A549 (cell line): ENCODE results near the gene PSG4.
"Not testable (repeated sequence)": the region's sequence is repeated elsewhere in the genome, so short reads cannot be mapped to it uniquely, and the experiment has no call there.

Source experiments
- RAD21 ChIP-seq, 2 experiments: fragments of >200 bp in 1 of 2; sonication (Bioruptor Twin) in 1 of 2; formaldehyde crosslinking in 1 of 2; IDR thresholded peaks in 1 of 2; conservative IDR thresholded peaks in 1 of 2; 2 replicates in 1 of 2; 3 replicates in 1 of 2; pipeline ENCODE4 v1.6.1; 2012 to 2018; ENCODE audit warnings: inconsistent platforms in 1 of 2
- TF ChIP-seq, protein P1 (sequence below): fragments of >200 bp; sonication (Bioruptor Twin); formaldehyde crosslinking; IDR thresholded peaks from 3 replicates; pipeline ENCODE4 v1.5.1; 2016

DNA sequence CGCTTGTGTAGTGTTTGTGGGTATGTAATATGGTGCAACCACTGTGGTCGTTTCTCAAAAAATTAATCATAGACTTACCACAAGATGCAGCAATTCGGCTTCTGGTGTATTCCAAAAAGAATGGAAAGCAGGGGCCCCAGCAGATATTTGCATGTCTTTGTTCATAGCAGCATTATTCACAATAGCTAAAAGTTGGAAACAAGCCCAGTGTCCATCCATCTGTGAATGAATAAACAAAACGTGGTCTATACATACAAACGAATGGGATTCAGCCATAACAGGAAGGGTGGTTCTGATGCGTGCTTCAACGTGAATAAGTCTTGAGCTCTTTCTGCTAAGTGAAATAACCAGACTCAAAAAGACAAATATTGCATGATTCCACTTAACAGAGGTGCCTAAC is 55.6 kb downstream of the PSG4 start:
- TF ChIP-seq, protein P1, sequence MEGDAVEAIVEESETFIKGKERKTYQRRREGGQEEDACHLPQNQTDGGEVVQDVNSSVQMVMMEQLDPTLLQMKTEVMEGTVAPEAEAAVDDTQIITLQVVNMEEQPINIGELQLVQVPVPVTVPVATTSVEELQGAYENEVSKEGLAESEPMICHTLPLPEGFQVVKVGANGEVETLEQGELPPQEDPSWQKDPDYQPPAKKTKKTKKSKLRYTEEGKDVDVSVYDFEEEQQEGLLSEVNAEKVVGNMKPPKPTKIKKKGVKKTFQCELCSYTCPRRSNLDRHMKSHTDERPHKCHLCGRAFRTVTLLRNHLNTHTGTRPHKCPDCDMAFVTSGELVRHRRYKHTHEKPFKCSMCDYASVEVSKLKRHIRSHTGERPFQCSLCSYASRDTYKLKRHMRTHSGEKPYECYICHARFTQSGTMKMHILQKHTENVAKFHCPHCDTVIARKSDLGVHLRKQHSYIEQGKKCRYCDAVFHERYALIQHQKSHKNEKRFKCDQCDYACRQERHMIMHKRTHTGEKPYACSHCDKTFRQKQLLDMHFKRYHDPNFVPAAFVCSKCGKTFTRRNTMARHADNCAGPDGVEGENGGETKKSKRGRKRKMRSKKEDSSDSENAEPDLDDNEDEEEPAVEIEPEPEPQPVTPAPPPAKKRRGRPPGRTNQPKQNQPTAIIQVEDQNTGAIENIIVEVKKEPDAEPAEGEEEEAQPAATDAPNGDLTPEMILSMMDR = not testable (repeated sequence)
- TF ChIP-seq RAD21 (conservative IDR thresholded peaks at IDR 0.05 in 1 of 2, IDR thresholded peaks at IDR 0.05 in 1 of 2) = not testable (repeated sequence)
